GM19351 (cell line): Measurements from ENCODE around the gene RENBP.

ENCODE experiments used
- ATAC-seq: cut with Tn5 transposase; IDR thresholded peaks from one replicate; pipeline ENCODE4 v1.9.1; 2021; ENCODE audit warnings: mild to moderate bottlenecking, moderate library complexity; ENCODE audit not compliant: unreplicated experiment

RENBP gene

GRCh38 chrX:153971124-153971449, 26.6 kb upstream of the RENBP start:
- peak; percentile 37 for ATAC-seq

- ATAC-seq = no peak
These were observed 26.1 kb upstream of the RENBP start for GRCh38 chrX:153970357-153971123.

- ATAC-seq = no peak
These were observed 25.5 kb upstream of the RENBP start for GRCh38 chrX:153969904-153970356.

- no peak for ATAC-seq
These were observed 24.9 kb upstream of the RENBP start for GRCh38 chrX:153969125-153969903.

GRCh38 chrX:153968754-153969124, 24.3 kb upstream of the RENBP start:
- ATAC-seq = no peak

- ATAC-seq = no peak
These were observed 23.8 kb upstream of the RENBP start for GRCh38 chrX:153968255-153968654.

GRCh38 chrX:153967536-153968224, 23.2 kb upstream of the RENBP start:
- ATAC-seq = no peak

GRCh38 chrX:153966841-153967535, 22.5 kb upstream of the RENBP start:
- ATAC-seq = no peak

GRCh38 chrX:153966283-153966688, 21.8 kb upstream of the RENBP start:
- ATAC-seq = no peak

GRCh38 chrX:153965406-153965805, 21.0 kb upstream of the RENBP start:
- ATAC-seq = no peak

- ATAC-seq = no peak
These were observed 19.7 kb upstream of the RENBP start for GRCh38 chrX:153964105-153964504.

- ATAC-seq = no peak
These were observed 19.1 kb upstream of the RENBP start for GRCh38 chrX:153963546-153963945.

GRCh38 chrX:153961292-153961691, 16.8 kb upstream of the RENBP start:
- ATAC-seq = no peak

- ATAC-seq = no peak
These were observed 16.3 kb upstream of the RENBP start for GRCh38 chrX:153960786-153961185.

- no peak for ATAC-seq
These were observed 15.6 kb upstream of the RENBP start for GRCh38 chrX:153960077-153960476.

- ATAC-seq = no peak
These were observed 15.2 kb upstream of the RENBP start for GRCh38 chrX:153959649-153960048.

GRCh38 chrX:153958605-153959004, 14.2 kb upstream of the RENBP start:
- no peak for ATAC-seq

GRCh38 chrX:153957224-153957623, 12.8 kb upstream of the RENBP start:
- no peak for ATAC-seq

GRCh38 chrX:153956044-153956907, 11.8 kb upstream of the RENBP start:
- no peak for ATAC-seq

- no peak for ATAC-seq
These were observed 10.8 kb upstream of the RENBP start for GRCh38 chrX:153955228-153955732.
